HG03558 (cell line): ENCODE measurements around the gene ITGA8.
"Not testable (repeated sequence)": the region's sequence is repeated elsewhere in the genome, so short reads cannot be mapped to it uniquely, and the experiment has no call there.

ENCODE experiments used
- ATAC-seq: cut with Tn5 transposase; IDR thresholded peaks from one replicate; pipeline ENCODE4 v1.9.1; 2021; ENCODE audit warnings: moderate number of reproducible peaks; ENCODE audit not compliant: unreplicated experiment; ENCODE audit errors: extremely low read depth

ITGA8 gene

GRCh38 chr10:15700078-15700674 is 19.5 kb downstream of the ITGA8 start:
- no peak for ATAC-seq

DNA sequence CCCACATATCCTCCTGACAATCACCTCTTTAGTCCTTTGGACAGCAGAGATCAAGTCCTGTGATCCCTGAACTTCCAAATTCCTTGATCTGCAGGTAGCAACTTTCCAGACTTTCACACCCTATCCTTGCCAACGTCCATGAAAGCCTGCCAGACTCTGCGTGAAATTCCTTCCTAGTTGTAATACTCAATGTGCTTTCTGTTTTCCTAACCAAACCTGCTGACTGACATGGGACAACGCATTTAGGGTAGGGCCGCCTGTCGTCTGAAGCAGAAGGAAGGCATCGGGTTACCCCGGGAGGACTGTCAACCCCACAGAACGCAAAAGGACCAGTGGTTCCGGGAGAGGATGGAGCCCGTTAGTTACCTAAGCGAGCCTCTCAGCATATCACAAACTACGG is 23.9 kb downstream of the ITGA8 start:
- ATAC-seq, result no peak

DNA sequence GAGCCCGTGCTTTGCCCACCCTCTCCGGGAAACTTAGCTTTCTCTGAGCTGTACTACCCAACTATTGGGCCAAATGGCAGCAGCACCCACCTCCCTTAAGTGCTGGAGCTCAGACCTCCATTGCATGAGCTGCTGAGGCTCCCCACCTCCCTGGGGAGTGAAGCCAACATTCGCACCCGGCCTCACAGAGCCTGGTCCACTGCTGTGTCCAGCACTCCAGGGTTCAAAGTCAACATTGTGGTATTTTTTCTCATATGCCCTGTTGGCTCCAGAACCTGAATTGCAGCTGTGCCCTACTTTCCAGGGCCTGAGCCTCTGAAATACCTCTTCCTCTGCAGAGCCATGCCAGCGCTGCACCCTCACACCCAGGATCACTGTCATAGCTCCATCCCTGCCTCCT is 29.7 kb downstream of the ITGA8 start:
- no peak for ATAC-seq

- ATAC-seq, result no peak
Measured at GRCh38 chr10:15684768-15685167, 35.0 kb downstream of the ITGA8 start.

DNA sequence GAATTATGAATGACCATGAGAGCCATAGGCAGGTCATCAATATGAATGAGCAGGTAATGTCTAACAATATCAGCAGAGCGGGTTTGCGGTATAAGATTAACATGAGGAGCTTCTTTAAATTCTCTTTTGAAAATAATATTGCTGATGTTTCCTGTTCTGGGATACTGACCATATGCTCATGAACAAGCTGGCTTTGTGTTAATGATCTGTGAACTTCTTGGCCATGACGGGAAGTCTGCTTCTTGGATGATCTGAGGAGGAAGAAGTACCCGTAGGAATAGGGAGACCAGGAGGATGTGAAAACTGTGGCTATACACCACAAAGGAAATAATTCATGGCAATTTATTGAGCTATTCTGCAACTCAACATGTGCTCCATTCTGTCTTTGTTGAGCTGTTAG is 38.6 kb downstream of the ITGA8 start:
- ATAC-seq, result no peak

GRCh38 chr10:15678851-15679250 is 40.9 kb downstream of the ITGA8 start:
- ATAC-seq, result no peak

- ATAC-seq, result no peak
Measured at GRCh38 chr10:15672469-15672868, 47.3 kb downstream of the ITGA8 start.

DNA sequence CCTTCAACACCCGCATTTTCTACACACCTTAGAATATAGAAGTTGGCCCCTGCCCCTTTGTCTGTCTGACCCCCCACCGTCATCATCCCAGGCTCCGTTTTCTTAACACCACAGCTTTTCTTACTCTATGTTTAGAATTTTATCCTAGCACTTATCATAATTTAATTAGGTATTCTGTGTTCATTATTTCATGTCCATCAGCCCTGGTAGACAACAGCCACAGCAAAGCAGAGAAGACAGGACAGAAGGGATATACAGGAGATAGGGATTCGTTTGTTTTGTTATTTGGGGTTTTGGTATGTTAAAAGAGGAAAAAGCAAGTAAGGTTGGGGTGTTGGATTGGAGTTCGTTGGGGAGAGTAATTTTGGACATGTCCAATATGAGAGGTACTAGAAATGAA is 48.8 kb downstream of the ITGA8 start:
- ATAC-seq, result no peak

DNA sequence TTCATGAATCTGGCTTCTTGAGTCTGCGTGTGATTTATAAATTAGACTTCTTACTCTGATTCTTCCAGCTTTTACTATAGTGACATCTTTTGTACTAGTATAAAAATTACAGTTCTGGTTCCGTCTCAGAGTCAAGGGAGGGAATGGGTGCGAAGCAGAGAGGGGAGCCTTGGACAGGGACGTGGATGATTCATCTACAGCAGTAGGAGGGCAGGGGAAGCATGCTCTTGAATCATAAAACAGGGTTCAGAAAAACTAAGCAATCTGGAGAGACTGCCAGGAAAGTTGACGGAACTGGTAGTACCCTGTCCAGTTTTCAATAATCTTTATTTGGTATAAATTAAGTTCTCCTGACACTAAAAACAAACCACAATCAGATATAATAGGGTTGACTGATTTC is 58.1 kb downstream of the ITGA8 start:
- no peak for ATAC-seq

- ATAC-seq, result no peak
Measured at GRCh38 chr10:15660990-15661389, 58.7 kb downstream of the ITGA8 start.

- ATAC-seq, result no peak
Measured at GRCh38 chr10:15658069-15658702, 61.5 kb downstream of the ITGA8 start.

DNA sequence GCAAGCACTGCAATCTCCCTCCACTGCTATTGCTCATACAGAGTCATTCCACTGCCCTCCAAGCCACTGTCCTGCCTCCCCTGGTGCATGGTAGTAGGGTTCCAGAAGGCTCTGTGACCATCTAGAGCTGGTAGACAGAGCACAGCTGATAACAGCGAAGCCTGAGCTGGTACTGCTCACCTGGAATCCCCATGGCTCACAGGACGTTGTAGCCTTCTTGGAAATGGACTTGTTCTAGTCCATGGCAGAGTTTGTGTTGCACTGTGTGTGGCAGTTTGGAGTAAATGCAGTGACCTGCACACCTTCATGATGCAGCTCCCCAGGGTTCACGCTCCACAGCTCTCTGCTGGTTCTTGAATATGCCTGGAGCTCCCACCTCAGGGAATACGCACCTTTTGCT is 67.0 kb downstream of the ITGA8 start:
- no peak for ATAC-seq

GRCh38 chr10:15652117-15652516 is 67.6 kb downstream of the ITGA8 start:
- no peak for ATAC-seq

GRCh38 chr10:15651175-15651574 is 68.5 kb downstream of the ITGA8 start:
- ATAC-seq, result no peak

DNA sequence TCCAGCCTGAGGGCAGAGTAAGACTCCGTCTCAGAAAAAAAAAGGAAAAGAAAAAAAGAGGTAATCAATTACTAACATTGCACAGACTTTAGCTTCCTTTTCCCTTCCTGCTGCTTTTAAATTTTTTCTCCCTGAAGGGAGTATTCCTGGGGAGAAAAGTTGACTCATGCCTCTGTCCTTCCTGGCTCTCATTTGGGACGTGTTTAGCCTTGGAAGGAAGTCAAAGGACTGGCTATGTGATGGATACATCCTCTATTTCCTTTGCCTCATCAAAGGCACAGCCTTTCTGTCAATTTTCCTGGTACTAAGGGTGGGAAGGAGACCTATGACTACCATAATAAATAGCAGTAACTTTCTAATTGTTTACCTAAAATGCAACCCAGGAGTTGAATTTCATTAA is 77.6 kb downstream of the ITGA8 start:
- no peak for ATAC-seq

DNA sequence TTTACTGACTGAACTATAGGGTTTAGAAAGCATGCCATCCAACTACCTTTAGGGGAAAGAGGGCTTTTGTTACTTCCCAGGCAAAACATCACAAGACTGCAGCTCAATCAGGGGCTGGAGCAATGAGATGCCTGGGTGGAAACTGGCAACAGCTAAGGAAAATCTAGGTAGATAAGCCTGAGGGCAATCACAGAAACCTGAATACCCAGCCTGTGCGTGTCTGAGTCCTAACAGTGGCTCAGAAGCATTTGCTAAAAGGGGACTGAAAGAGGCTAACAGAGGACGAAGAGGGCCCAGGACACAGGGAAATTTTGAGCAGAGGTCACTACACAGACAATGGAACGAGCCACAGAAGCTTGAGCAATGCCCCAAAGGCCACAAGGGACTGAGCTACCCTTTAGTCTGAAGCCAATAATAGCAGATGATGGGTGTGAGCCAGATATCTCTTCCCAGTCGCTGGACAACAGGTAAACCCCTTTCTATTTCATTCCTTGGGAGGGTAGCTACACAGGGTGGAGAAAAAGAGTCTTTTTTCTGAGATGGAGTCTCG is 79.1 kb downstream of the ITGA8 start:
- no peak for ATAC-seq

DNA sequence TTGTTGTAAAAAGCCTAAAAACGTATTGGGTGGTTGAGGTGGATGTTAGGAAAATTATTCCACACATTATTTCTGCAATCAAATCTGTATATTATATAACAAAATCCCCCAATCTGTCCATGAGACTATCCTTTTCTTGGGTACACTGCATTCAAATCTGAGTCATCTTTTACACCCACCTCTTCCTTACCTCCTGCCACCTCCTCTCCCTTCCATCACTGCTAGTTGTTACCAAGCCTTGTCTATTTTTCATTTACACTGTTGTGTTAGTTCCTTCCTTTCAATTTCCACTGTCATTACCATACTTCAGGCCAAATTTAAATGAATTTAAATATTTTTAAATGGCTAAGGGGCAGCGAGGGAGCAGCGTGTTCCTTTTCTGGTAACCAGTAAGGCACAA is 83.3 kb downstream of the ITGA8 start:
- no peak for ATAC-seq

DNA sequence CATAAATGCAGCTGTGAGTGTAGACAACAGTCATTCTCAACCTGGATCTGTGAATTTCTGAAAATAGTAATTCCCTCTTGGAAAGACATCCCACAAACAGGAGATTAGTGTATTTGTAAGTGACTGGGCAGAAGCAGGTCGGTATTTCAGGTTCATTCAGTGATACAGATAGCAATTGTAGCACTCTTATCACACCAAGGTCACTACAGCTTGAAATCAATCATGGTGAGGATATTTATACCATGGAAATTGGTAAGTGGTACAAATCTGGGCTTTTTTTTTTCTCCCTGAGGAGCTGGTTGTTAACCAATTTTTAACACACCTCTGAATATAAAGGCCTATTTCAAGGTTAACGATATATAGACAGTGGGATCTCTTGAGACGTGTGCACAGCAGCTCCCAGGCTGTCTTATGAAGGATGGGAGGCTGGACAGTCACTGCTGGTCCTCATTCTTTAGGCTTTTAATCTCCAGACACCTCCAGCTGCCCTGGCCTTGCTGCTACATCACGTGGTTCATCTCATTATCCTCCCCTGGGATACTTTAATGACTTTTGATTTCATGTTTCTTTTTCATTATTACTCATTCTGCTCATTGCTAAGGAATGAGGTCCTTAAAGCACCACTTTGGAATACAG is 87.1 kb downstream of the ITGA8 start:
- no peak for ATAC-seq

DNA sequence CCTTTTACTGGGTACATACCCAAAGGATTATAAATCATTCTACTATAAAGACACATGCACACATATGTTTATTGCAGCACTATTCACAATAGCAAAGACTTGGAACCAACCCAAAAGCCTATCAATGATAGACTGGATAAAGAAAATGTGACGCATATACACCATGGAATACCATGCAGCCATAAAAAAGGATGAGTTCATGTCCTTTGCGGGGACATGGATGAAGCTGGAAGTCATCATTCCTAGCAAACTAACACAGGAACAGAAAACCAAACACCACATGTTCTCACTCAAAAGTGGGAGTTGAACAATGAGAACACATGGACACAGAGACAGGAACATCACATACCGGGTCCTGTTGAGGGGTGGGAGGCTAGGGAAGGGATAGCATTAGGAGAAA is 88.5 kb downstream of the ITGA8 start:
- not testable (repeated sequence) for ATAC-seq

- ATAC-seq, result no peak
Measured at GRCh38 chr10:15630353-15630752, 89.4 kb downstream of the ITGA8 start.

GRCh38 chr10:15627617-15628196 is 92.0 kb downstream of the ITGA8 start:
- no peak for ATAC-seq
